ENCODE data around the gene SH3GLB2.
"Not testable (repeated sequence)": the region's sequence is repeated elsewhere in the genome, so short reads cannot be mapped to it uniquely, and the experiment has no call there.

SH3GLB2 gene

GRCh38 chr9:129014124-129014523 is 14.0 kb downstream of the SH3GLB2 start:
- DNase-seq: no peak

GRCh38 chr9:129013674-129014073 is 14.5 kb downstream of the SH3GLB2 start:
- DNase-seq: no peak

- DNase-seq: no peak
These were observed 15.2 kb downstream of the SH3GLB2 start for GRCh38 chr9:129012893-129013448.

- no peak for DNase-seq
These were observed 15.8 kb downstream of the SH3GLB2 start for GRCh38 chr9:129012343-129012742.

DNA sequence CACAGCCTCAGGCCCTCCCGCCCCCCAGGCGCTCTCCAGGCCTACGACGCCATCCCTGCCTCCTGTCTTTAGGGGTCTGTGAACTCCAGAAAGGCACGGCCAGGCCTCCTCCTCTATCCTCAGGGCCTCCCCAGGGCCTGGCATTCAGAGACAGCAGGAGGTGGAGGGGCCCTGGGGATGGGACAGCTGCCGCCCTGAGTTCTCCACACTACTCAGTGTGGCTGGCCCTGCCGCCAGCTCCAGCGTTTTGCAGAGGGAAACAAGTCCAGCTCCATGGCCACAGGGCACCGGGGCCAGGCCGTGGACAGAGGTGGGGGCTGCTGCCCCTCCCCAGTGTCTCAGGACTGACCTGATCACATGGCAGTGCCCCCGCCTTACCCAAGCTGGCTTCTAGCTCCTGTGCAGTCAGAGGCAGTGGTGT is 16.4 kb downstream of the SH3GLB2 start:
- DNase-seq: no peak

DNA sequence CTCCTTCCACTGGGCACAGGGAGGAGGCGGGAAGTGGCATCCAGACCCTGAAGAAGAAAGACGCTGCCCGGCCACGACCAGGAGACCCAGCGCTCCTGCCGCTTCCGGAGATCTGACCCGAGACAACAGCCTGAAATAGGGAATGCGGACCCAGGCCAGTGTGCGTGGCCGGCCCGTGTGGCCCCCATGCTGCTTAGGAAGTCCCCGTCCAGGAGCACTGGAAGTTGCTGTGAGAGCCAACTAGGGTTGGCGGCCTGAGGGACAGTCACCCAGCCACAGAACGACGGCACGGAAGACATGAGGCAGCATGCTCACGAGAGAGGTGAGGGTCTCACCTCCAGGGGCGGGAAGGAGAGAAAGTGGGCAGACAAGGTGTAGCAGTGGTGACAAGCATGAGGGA is 17.0 kb downstream of the SH3GLB2 start:
- no peak for DNase-seq

GRCh38 chr9:129010267-129010975 is 17.7 kb downstream of the SH3GLB2 start:
- no peak for DNase-seq

- DNase-seq: no peak
These were observed 18.5 kb downstream of the SH3GLB2 start for GRCh38 chr9:129009584-129010141.

DNA sequence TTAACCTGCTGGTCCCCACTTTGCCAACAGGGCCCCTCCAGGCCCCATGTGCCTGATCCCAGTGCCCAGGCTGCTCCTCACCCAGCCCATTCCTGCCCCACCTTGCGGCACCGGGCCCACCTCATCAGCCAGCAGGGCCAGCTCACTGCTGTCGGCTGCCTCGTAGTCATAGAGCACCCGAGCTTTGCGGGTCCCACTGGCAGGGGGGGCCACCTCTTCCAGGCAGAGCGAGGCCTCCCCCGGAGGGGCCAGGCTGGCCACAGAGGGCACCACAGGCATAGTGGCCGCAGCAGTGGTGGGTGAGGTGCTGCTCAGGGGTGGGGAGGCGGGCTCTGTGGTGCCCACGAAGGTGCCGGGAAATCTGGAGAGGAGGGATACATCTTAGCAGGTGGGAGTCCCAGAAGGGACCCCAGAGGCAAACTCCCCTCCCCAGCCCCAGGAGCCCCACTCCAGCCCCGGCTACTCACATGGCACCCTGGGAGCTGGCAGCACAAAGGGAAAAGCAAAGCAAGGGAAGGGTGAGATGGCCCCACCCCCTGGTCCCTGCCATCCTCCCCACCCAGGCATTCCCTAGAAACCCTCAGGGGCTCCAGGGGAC is 19.0 kb downstream of the SH3GLB2 start:
- DNase-seq: no peak

GRCh38 chr9:129008469-129008965 is 19.6 kb downstream of the SH3GLB2 start:
- no peak for DNase-seq

DNA sequence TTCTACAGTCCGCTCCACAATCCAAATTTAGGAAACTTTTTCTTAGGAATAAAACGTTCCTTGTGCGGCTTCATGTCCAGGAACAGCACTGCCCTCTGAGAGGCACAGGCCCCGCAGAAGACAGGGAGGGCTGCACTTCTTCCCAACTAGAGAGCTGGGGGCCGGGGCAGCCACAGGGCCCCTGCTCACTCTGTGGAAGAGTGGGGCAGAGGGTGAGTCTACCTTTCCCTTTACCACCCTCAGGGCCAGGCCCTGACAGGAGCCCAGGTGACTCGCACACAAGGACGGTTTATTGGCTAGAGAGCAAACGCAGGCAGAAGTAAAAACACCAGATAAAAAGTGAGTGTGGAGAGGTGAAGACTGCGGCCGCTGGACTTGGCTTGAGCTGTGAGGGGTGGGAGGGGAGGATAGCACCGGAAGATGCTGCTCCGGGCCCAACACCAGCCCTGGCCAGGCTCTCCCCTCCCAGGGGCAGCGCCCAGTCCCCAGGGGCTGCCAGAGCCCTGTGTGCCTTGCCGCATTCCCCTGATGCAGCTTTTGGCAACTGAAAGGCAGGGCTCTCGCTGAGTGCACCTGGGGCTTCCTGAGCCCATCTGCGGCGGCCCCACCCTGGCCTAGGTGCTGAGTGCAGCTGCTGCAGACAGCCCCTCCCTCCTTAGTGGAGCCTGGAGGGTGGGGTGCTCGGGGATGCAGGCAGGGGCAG is 20.2 kb downstream of the SH3GLB2 start:
- DNase-seq: no peak

DNA sequence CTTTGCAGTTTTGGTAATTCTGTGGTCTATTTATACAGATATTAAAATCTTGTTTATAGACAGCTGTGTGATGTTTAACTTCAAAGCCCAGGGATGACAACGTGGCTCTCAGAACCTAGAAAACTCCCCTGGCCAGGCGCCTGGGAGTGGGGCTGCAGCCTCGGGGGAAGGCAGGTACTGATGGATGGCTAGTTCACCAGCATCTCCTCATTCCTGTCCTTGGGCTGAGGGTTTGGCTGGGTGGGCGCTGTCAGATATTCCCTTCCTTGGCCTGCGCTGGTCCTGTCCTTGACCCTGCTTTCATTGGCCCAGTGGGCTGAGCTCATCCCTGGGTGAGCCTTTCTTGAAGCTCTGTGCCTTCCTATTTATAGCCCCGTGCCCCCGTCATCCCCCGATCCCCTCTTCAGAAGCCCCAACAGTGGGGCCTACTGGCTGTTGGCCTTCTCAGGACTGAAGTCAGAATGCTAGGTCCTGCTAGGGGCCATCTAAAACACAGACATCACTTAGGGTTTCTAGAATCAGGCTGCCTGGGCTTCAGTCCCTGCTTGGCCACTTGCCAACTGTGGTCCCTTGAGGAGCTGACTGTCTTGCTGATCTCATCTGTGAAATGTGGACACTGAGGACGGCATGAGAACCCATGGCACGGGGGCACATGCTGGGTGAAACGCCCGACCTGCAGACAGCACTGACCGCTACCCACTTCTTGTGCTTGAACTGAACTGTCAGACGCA is 20.9 kb downstream of the SH3GLB2 start:
- DNase-seq: no peak

DNA sequence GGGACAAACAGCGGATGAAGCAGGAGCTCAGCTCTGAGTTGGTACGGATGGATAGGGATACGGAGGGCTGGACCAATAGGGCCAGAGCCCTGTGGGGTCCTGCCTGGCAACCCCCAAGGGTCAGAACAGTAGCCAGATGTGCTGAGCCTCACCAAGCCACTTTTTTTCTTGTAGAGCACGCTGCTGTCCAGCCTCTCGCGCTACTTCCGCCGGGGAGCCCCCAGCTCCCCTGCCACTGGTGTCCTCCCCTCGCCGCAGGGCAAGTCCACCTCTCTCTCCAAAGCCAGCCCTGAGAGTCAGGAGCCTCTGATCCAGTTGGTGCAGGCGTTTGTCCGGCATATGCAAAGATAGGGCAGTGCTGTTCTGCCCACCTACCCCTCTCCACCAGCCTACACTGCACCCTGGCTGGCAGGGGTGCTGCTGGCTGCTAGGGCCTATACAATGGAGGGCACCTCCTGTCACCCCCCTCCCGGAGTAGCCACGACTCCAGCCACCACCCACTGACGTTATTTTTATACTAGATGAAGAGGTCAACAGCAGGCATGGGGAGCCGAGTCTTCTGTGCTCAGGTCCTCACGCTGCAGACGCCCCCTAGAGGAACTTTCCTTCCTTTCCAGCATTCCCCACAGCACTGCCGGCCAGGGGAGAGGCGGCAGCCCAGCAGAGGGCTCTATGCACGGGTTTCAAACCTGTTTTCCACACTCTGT is 21.6 kb downstream of the SH3GLB2 start:
- DNase-seq: peak; percentile 45 to 63

- DNase-seq: no peak
These were observed 22.7 kb downstream of the SH3GLB2 start for GRCh38 chr9:129005336-129005997.

GRCh38 chr9:129004173-129004572 is 24.0 kb downstream of the SH3GLB2 start:
- DNase-seq: not testable (repeated sequence)

- no peak for DNase-seq
These were observed 25.1 kb downstream of the SH3GLB2 start for GRCh38 chr9:129002992-129003391.

GRCh38 chr9:129001504-129002325 is 26.4 kb downstream of the SH3GLB2 start:
- DNase-seq: no peak

- no peak for DNase-seq
These were observed 28.4 kb downstream of the SH3GLB2 start for GRCh38 chr9:128999581-129000206.

DNA sequence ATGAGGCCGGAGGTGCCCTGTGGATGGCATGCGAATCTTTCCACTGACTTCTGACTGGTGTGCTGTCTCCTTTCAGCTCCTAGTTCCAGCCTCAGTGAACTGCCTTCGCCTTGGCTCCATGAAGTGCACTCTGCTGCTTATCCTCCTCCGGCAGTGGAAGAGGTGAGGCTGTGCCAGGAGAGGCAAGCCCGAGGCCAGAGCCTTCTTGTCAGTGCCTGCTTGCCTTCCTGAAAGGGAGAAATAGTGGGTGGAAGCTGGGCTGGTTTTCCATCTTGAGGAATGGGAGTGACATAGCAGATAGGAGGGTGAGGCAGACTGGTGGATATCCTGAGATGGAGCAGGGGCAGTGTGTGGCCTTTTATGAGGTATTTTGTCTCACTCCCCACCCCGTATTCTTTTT is 29.7 kb downstream of the SH3GLB2 start:
- no peak for DNase-seq

DNA sequence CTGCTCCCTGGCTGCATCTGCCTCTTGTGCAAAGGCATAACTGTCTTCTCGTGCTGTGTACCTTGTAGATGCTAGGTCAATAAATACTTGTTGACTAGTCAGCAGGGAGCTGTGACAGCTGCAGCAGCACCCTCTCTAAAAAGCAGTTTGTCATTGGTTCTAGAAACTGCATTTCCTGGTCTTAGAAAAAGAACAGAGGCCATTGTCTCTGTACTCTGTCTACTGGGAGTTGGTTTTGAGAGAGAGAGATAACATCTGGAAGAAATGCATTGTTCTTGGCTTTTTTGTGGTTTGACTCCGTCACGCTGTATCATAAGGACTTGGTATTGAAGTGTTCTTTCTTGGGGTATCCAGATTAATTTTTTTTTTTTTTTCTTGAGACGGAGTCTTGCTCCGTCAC is 32.3 kb downstream of the SH3GLB2 start:
- no peak for DNase-seq

All from CD4-positive, alpha-beta T cell treated with Interferon alpha-2 for 1 hour (primary cell).